Measurements from ENCODE around the gene DOK5. TPM values are rescaled to one million over a fixed set of nuclear protein-coding genes. Genes with fewer than 3 reads are reported as not detected.

Gene DOK5
- total and polyA plus RNA-seq, 9 of the 15 experiments (the other 6 are each of a cell fraction or from before 2014, with no cell fraction given) = not detected

DNA sequence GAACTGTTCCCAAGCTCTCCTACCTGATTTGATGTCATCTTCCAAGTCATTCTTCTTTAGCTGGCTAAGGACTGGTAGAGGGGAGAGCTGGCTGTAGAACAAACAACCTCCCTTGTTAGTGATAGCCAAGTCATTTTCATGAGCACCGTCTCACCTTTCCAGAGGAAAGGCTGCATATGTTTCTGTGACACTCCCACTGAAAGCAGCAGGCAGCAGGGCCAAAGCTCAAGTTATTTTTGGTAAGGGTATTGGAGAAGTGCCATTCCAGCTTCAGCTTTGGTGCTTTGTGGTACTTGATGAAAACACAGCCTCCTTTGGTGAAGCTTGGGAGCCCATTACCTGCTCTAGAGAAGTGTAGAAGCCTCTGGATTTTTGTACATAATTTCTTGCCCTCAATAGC lies 5.4 kb upstream of the DOK5 start:
- H3K9me1 ChIP-seq (ENCODE audit: control insufficient read depth, insufficient read depth, low read length) = no peaks in the 10 kb centered on the region
- intact Hi-C loops (cut with micrococcal nuclease) (no loop called here), in situ Hi-C loops (cut with MboI) (no loop called here)
- H3K9ac ChIP-seq (ENCODE audit: insufficient read depth in 1 of 2, low read depth in 2 of 2, low read length in 2 of 2) = no peak overlapping the region
- TF ChIP-seq CBFA2T3 (IDR thresholded peaks at IDR 0.05) (no peak), RAD51 (IDR thresholded peaks at IDR 0.05; ENCODE audit: borderline replicate concordance, low read depth) (no peak), STAT5B (CRISPR knock-in tag; IDR thresholded peaks at IDR 0.05) (no peak), ZFP1 (CRISPR knock-in tag; IDR thresholded peaks at IDR 0.05) (no peak), SOX6 (IDR thresholded peaks at IDR 0.05) (no peak), JUN (IDR thresholded peaks at IDR 0.05; ENCODE audit: borderline replicate concordance, low read depth, low read length) (no peak), JUN (CRISPR knock-in tag; IDR thresholded peaks at IDR 0.05; ENCODE audit: borderline replicate concordance) (no peak), EP300 (IDR thresholded peaks at IDR 0.05; ENCODE audit: low read length) (no peak), XRCC3 (IDR thresholded peaks at IDR 0.05) (no peak), ZFP36 (IDR thresholded peaks at IDR 0.05; ENCODE audit: low read depth, low read length, partially characterized antibody) (no peak), NCOA4 (IDR thresholded peaks at IDR 0.05; ENCODE audit: partially characterized antibody) (no peak), BCL6 (CRISPR knock-in tag; IDR thresholded peaks at IDR 0.05) (no peak)
- TF ChIP-seq, protein P1, sequence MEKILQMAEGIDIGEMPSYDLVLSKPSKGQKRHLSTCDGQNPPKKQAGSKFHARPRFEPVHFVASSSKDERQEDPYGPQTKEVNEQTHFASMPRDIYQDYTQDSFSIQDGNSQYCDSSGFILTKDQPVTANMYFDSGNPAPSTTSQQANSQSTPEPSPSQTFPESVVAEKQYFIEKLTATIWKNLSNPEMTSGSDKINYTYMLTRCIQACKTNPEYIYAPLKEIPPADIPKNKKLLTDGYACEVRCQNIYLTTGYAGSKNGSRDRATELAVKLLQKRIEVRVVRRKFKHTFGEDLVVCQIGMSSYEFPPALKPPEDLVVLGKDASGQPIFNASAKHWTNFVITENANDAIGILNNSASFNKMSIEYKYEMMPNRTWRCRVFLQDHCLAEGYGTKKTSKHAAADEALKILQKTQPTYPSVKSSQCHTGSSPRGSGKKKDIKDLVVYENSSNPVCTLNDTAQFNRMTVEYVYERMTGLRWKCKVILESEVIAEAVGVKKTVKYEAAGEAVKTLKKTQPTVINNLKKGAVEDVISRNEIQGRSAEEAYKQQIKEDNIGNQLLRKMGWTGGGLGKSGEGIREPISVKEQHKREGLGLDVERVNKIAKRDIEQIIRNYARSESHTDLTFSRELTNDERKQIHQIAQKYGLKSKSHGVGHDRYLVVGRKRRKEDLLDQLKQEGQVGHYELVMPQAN (IDR thresholded peaks at IDR 0.05; ENCODE audit: borderline replicate concordance) = no peak
- TF ChIP-seq, protein P2, sequence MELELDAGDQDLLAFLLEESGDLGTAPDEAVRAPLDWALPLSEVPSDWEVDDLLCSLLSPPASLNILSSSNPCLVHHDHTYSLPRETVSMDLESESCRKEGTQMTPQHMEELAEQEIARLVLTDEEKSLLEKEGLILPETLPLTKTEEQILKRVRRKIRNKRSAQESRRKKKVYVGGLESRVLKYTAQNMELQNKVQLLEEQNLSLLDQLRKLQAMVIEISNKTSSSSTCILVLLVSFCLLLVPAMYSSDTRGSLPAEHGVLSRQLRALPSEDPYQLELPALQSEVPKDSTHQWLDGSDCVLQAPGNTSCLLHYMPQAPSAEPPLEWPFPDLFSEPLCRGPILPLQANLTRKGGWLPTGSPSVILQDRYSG (tag; conservative IDR thresholded peaks at IDR 0.05; ENCODE audit: low read depth) = no peak
- TF ChIP-seq, protein P3, sequence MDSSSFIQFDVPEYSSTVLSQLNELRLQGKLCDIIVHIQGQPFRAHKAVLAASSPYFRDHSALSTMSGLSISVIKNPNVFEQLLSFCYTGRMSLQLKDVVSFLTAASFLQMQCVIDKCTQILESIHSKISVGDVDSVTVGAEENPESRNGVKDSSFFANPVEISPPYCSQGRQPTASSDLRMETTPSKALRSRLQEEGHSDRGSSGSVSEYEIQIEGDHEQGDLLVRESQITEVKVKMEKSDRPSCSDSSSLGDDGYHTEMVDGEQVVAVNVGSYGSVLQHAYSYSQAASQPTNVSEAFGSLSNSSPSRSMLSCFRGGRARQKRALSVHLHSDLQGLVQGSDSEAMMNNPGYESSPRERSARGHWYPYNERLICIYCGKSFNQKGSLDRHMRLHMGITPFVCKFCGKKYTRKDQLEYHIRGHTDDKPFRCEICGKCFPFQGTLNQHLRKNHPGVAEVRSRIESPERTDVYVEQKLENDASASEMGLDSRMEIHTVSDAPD (CRISPR knock-in tag; IDR thresholded peaks at IDR 0.05) = no peak
- H3K27me3 ChIP-seq (ENCODE audit: control insufficient read depth in 2 of 2, insufficient read depth in 2 of 2, low read length in 2 of 2) = no peaks in the 10 kb centered on the region
- FAIRE-seq (no peak), DNase-seq (ENCODE audit: extremely low read depth in 1 of 4, low spot score in 3 of 4) (no peak), ATAC-seq (no peak)
- H3K9me3 ChIP-seq (replicated peaks; ENCODE audit: control insufficient read depth, insufficient read depth, low read depth, low read length) = no peaks in the 10 kb centered on the region
- H3K4me3 ChIP-seq = no peak overlapping the region
- H3K36me3 ChIP-seq (ENCODE audit: control insufficient read depth, insufficient read depth, low read length) = no peaks in the 10 kb centered on the region
- H4K20me1 ChIP-seq (replicated peaks; ENCODE audit: control insufficient read depth, insufficient read depth, low read length) = no peaks in the 10 kb centered on the region
- H3K4me1 ChIP-seq (replicated peaks in 1 of 2; ENCODE audit: control insufficient read depth in 2 of 2, insufficient read depth in 2 of 2, low read length in 2 of 2) = no peaks in the 10 kb centered on the region
- no TSS peak for BruUV-seq (replicated peaks)
- H2AFZ ChIP-seq (ENCODE audit: low read depth, low read length) = no peak overlapping the region
- CTCF ChIA-PET (ENCODE audit: low intra/inter-chr PET ratio) = no interaction called here
- WGBS (ENCODE audit: insufficient coverage, low coverage, missing lambda C conversion rate) = 0% methylated on average over 1 of the region's 1 CpG
- POLR2A ChIA-PET = interaction anchor here (0.5 kb wide), 1 partner anchor 1543 kb away, joined by 3 read pairs; no protein-coding TSS in a partner anchor
- H3K4me2 ChIP-seq (ENCODE audit: insufficient read depth, low read length) = no peak overlapping the region
- H3K27ac ChIP-seq (ENCODE audit: extremely low read depth, low read depth, low read length) = no peak overlapping the region
- H3K79me2 ChIP-seq (ENCODE audit: control insufficient read depth, insufficient read depth, low read length) = no peaks in the 10 kb centered on the region

All from K562 (cell line).